ENCODE results near the gene CDK6. TPM values are rescaled to one million over a fixed set of nuclear protein-coding genes. Genes with fewer than 3 reads are reported as not detected.

The CDK6 gene
- total RNA-seq, 4 donors from 2014 or later: 18.9 to 30.3 (median 24.2) TPM

- no peak for ATAC-seq (ENCODE audit: low FRiP score)
- TF ChIP-seq CTCF (IDR thresholded peaks at IDR 0.05): no peak
- no peak for DNase-seq (ENCODE audit: low spot score)
Measured at GRCh38 chr7:92685136-92686042, 151.0 kb downstream of the CDK6 start.

GRCh38 chr7:92684274-92684673, 152.1 kb downstream of the CDK6 start:
- TF ChIP-seq CTCF (IDR thresholded peaks at IDR 0.05): no peak
- DNase-seq (ENCODE audit: low spot score) (no peak), ATAC-seq (ENCODE audit: low FRiP score) (no peak)

- no peak for ATAC-seq (ENCODE audit: low FRiP score)
Measured at GRCh38 chr7:92682903-92683539, 153.4 kb downstream of the CDK6 start.

GRCh38 chr7:92682330-92682729, 154.0 kb downstream of the CDK6 start:
- DNase-seq (ENCODE audit: low spot score) (no peak), ATAC-seq (ENCODE audit: low FRiP score) (no peak)
- TF ChIP-seq CTCF (IDR thresholded peaks at IDR 0.05): no peak

More at GRCh38 chr7:92682903-92683539, 153.4 kb downstream of the CDK6 start:
- no peak for TF ChIP-seq CTCF (IDR thresholded peaks at IDR 0.05)
- DNase-seq (ENCODE audit: low spot score): no peak

GRCh38 chr7:92681633-92682032, 154.7 kb downstream of the CDK6 start:
- TF ChIP-seq CTCF (IDR thresholded peaks at IDR 0.05): no peak
- no peak for DNase-seq (ENCODE audit: low spot score)
- no peak for ATAC-seq (ENCODE audit: low FRiP score)

- no peak for TF ChIP-seq CTCF (IDR thresholded peaks at IDR 0.05)
- DNase-seq (ENCODE audit: low spot score): no peak
- no peak for ATAC-seq (ENCODE audit: low FRiP score)
Measured at GRCh38 chr7:92680442-92680841, 155.9 kb downstream of the CDK6 start.
